PC-3 (cell line): ENCODE data around the gene CAMK4.

Experiments
- EZH2 ChIP-seq: fragments of 300-600 bp; sonication (generic); IDR thresholded peaks from one replicate; pipeline ENCODE4 v1.6.1; 2017; ENCODE audit warnings: antibody characterized with exemption, mild to moderate bottlenecking, low read length; ENCODE audit not compliant: unreplicated experiment
- TF ChIP-seq, protein P1 (sequence below): fragments of 300-600 bp; sonication (generic); conservative IDR thresholded peaks from 2 replicates; pipeline ENCODE4 v1.5.1; 2017; ENCODE audit warnings: antibody characterized with exemption, low read depth, mild to moderate bottlenecking, low read length

DNA sequence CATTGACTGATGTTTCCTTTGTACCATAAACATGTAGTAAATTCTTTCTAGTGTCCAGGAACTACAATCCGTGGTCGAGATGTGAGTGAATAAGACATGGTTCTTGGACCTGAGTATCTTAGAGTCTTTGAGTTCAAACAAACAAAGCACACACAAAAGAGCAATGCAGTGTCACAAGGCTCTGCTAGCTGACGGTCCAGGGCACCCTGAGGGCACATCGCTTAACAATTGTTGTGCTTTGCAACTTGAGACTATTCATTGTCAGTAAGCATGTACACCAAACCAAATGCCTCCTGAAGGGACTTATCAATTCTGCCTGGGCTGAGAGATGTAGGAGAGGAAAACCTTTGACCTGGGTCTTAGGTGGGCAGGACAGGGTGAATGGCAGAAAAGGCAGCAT, 84.8 kb downstream of the CAMK4 start:
- TF ChIP-seq, protein P1, sequence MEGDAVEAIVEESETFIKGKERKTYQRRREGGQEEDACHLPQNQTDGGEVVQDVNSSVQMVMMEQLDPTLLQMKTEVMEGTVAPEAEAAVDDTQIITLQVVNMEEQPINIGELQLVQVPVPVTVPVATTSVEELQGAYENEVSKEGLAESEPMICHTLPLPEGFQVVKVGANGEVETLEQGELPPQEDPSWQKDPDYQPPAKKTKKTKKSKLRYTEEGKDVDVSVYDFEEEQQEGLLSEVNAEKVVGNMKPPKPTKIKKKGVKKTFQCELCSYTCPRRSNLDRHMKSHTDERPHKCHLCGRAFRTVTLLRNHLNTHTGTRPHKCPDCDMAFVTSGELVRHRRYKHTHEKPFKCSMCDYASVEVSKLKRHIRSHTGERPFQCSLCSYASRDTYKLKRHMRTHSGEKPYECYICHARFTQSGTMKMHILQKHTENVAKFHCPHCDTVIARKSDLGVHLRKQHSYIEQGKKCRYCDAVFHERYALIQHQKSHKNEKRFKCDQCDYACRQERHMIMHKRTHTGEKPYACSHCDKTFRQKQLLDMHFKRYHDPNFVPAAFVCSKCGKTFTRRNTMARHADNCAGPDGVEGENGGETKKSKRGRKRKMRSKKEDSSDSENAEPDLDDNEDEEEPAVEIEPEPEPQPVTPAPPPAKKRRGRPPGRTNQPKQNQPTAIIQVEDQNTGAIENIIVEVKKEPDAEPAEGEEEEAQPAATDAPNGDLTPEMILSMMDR, result no peak
- TF ChIP-seq EZH2, result no peak
